Measurements from ENCODE around the gene MAP1B.

The MAP1B gene

DNA sequence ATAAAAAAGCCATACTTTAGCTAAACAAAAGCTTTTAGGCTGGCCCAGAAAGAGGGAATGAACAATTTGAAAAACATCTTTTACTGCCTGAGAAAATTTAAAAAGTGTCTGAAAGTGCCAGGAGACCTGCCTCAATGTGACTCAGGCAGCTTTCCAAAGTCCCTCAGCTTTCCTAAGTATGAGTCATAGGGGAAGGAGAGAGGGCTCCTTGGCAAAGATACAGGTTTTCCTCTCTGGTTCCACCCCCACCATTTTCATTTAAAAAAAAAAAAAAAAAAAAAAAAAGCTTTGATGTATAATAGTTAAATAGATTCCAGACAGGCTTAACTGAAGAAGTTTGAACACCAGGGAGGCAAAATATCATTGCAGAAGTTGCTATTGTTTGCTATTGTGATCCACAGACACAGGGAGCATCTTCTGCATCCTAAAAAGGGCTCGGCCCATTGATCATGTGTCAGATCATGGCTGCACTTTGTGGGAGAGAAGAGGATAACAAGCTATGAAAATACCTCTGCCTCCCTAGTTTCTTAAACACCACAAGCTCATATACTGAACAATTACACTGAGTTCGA is 141.2 kb downstream of the MAP1B start:
- DNase-seq (ENCODE audit: low read depth in 2 of 2): no peak

DNA sequence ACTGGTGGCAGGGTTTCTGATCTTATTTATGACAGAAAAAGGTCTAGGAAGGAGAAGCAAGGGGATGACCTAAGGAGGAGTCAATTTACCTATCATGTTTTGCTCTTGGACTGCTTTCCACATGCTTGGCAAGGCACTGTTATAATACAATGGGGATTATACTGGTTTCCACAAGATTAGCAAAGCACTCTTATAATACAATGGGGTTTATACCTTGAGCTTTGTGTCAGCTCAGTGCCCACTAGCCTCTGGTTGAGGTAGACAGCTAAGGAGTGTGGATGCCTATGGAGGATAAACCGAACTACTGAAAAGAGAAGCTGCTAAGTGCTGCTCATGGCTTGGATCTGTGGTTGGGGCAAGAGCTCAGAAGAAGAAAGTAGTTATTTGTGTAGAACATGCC is 144.1 kb downstream of the MAP1B start:
- no peak for DNase-seq (ENCODE audit: low read depth in 2 of 2)

DNA sequence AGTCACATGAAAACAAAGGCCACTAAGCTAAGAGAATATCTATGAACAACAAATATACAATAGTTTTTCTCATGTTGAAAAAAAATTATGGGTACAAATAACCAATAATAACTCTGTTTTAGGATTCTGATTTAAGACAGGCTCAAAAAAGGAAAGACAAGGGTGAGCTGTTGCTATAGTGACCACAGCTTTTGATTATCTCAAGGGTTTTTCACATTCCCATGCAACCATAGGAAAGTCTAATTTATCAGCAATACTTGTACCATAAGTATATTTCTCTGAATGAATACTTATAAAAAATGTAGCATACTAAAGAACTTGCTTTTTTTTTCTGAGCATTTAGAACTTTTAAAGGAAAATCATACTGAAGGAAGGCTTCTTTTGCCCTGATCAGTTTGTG is 144.7 kb downstream of the MAP1B start:
- no peak for DNase-seq (ENCODE audit: low read depth in 2 of 2)

DNA sequence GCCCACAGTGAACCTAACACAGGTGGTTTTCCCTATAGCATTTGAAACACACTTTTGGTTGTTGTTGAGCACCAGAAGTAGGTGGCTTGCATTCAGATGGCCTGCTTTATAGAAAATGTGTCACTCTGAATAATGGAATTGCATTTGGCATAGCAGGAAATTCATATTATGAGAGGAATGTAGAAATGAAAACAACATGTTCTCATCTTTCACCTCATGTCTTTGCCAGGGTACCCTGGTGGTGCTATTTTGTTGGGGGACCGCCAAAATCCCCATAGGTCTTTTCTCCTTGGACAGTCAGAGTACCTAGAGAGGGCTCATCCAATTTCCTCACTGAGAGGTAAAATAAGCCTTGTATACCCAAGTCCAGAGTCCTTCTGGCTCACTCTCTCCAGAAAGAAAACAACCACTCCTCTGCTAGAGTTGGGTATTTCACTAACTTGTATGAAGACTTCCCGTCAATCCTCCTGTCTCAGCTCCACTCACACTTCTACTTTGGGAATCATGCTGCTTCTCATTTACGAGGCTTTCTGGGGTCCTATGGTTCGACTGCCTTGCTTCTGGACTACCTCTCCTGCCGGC is 145.4 kb downstream of the MAP1B start:
- no peak for DNase-seq (ENCODE audit: low read depth in 2 of 2)

DNA sequence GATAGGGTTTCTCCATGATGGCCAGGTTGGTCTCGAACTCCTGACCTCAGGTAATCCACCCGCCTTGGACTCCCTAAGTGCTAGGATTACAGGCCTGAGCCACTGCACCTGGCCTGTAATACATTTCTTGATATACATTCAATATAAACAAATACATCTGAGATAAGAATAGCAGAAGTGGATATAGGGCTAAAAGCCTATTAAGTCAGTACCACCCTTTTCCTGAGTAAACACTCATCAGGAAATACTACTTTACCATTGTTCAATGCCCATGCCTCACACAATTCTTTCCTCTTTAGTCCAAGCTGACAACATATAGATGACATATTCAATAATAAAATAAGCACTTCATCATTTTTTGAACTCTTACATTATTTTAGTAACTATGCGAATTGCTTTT is 148.0 kb downstream of the MAP1B start:
- no peak for DNase-seq (ENCODE audit: low read depth in 2 of 2)

DNA sequence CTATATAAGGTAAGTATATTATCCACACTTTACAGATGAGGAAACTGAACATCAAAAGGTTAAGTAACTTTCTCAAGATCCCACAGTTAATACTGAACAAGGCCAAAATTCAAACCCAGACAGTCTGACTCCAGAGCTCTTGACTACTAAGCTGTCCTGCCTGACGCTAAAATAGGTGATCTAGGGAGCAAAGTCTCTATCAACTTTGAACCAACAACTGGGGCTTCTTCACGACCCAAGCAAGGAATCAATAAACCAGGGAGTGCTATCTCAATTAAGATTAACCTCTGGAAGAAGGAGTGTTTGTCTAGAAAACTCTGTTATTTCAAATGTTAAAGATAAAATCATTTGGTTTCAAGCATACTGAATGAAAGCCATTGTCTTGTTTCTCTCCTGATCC is 148.4 kb downstream of the MAP1B start:
- DNase-seq (ENCODE audit: low read depth in 2 of 2): no peak

DNA sequence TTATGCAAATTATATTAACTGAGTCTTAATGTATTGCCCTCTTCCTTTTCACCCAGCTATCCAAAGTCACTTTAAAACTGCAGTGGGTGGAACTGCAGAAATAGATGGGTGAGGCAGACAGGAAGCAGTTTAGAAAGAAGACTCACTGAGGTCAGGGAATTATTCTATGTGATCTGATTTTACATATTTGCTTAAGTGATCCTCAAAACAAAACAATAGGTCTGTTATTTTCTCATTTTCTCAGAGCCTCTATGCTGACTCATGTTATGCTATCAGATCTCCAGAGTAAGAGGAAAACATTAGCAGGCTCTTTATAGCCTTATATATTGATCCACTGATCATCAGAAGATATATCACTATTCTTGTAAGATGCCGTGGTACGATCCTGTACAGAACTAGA is 149.3 kb downstream of the MAP1B start:
- DNase-seq (ENCODE audit: low read depth in 2 of 2): no peak

Data from stimulated activated CD8-positive, alpha-beta memory T cell treated with anti-CD3 and anti-CD28 coated beads, Interleukin-2, amount 100 ng/mL, for 48 hours (primary cell).